Activated CD4-positive, CD25-positive, alpha-beta regulatory T cell treated with anti-CD3 and anti-CD28 coated beads, Interleukin-2, amount 50 U/mL, for 16 hours (primary cell): ENCODE data around the gene APOL3.
"Not testable (repeated sequence)": the region's sequence is repeated elsewhere in the genome, so short reads cannot be mapped to it uniquely, and the experiment has no call there.

ENCODE experiments used
- DNase-seq: peaks from one replicate; pipeline ENCODE4 v3.0.0-alpha.2; 2020; ENCODE audit warnings: low read depth, low spot score

The APOL3 gene

GRCh38 chr22:36193577-36193976 lies 33.0 kb upstream of the APOL3 start:
- DNase-seq: no peak

- DNase-seq: no peak
Measured at GRCh38 chr22:36193171-36193570, 32.6 kb upstream of the APOL3 start.

- DNase-seq: no peak
Measured at GRCh38 chr22:36192542-36192941, 32.0 kb upstream of the APOL3 start.

GRCh38 chr22:36191106-36191836 lies 30.7 kb upstream of the APOL3 start:
- DNase-seq: no peak

GRCh38 chr22:36187862-36188261 lies 27.3 kb upstream of the APOL3 start:
- not testable (repeated sequence) for DNase-seq

- DNase-seq: no peak
Measured at GRCh38 chr22:36185828-36186624, 25.5 kb upstream of the APOL3 start.

GRCh38 chr22:36184433-36185025 lies 24.0 kb upstream of the APOL3 start:
- DNase-seq: no peak

GRCh38 chr22:36183446-36183845 lies 22.9 kb upstream of the APOL3 start:
- DNase-seq: no peak

GRCh38 chr22:36182857-36183256 lies 22.3 kb upstream of the APOL3 start:
- no peak for DNase-seq

- DNase-seq: no peak
Measured at GRCh38 chr22:36182056-36182455, 21.5 kb upstream of the APOL3 start.

- no peak for DNase-seq
Measured at GRCh38 chr22:36180928-36181327, 20.4 kb upstream of the APOL3 start.

- peak; percentile 71 for DNase-seq
Measured at GRCh38 chr22:36180038-36180880, 19.7 kb upstream of the APOL3 start.

- DNase-seq: no peak
Measured at GRCh38 chr22:36177160-36177559, 16.6 kb upstream of the APOL3 start.

- DNase-seq: no peak
Measured at GRCh38 chr22:36175892-36176291, 15.3 kb upstream of the APOL3 start.

- DNase-seq: no peak
Measured at GRCh38 chr22:36171941-36172340, 11.4 kb upstream of the APOL3 start.

- DNase-seq: no peak
Measured at GRCh38 chr22:36166518-36167220, 6.1 kb upstream of the APOL3 start.

- DNase-seq: no peak
Measured at GRCh38 chr22:36166086-36166485, 5.5 kb upstream of the APOL3 start.

GRCh38 chr22:36165141-36165540 lies 4.6 kb upstream of the APOL3 start:
- DNase-seq: no peak

- DNase-seq: no peak
Measured at GRCh38 chr22:36164621-36165020, 4.1 kb upstream of the APOL3 start.

- DNase-seq: no peak
Measured at GRCh38 chr22:36163497-36163896, 2.9 kb upstream of the APOL3 start.
